Tongue (tissue), 2 donors: Measurements from ENCODE around the gene BICDL2. TPM values are rescaled to one million over a fixed set of nuclear protein-coding genes. Genes with fewer than 3 reads are reported as not detected.
"Not testable (repeated sequence)": the region's sequence is repeated elsewhere in the genome, so short reads cannot be mapped to it uniquely, and the experiment has no call there.

Experiments
- DNase-seq: peaks from one replicate; pipeline ENCODE4 v3.0.0-alpha.2; 2015
- total RNA-seq: library from RNA; depleted of rRNA; stranded (reverse); fragments of >200 nt; gene quantifications from one replicate; pipeline ENCODE4 v1.2.3, GENCODE V29; 2014

BICDL2 gene
- total RNA-seq, result 15.8 TPM

DNA sequence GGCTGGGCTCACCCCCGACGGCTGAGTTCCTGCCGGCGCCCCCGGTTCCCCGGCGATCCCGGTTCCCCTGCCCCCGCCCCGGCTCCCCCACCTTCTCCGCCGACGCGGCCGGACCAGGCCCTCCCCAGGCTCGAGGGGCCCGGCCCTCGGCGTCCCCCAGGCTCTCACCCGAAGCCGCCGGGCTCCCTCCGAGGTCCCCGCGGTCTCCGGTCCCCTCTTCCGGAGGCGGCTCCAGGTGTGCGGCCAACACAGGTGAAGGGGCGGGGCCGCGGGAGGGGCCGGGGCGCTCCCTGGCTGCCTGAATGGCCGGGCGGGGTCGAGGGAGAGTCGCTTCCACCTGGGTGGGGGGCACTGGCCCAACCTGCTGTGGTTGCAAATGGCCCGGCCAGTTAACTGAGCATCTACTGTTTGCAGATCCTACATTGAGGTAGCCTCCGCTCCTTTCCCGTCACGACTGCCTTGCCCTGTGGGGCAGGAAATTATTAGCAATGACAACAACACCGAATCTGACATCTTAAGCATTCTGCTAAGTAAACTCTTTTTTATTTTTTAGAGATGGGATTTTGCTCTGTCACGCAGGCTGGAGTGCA, at the start of gene BICDL2:
BICDL2 (minus strand) TSS at position 219 of the 590 bp plus-strand sequence. CDS start 1,448 bp downstream, outside the sequence.
- no peak for DNase-seq

GRCh38 chr16:3085868-3086595, 49.3 kb upstream of the BICDL2 start:
- no peak for DNase-seq

DNA sequence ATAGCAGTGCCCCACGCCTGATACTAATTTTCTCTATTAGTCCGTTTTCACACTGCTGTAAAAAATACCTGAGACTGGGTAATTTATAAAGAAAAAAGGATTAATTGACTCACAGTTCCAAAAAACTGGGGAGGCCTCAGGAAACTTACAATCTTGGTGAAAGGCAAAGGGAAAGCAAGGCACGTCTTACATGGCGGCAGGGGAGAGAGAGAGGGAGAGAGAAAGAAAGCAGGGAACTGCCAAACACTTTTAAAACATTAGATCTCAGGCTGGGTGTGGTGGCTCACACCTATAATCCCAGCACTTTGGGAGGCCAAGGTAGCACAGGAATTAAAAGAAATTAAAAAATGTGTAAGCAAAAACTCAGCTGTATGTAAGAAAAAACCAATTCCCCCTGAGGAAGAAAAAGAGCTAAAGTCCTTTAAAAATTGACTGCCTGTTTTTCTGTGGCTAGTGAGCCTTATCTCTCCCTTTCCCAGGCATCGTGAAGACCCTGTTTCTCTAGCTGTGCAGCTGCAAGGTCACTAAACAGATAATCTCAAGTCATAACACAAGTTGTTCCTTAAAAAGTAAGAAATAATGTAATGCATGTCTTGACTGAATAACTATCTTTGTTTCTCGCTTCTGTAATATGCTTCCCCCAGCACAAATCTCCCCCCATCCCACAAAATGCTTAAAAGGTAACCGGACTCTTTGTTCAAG, 48.4 kb upstream of the BICDL2 start:
- DNase-seq, result no peak

- no peak for DNase-seq
Measured at GRCh38 chr16:3084491-3084890, 47.7 kb upstream of the BICDL2 start.

DNA sequence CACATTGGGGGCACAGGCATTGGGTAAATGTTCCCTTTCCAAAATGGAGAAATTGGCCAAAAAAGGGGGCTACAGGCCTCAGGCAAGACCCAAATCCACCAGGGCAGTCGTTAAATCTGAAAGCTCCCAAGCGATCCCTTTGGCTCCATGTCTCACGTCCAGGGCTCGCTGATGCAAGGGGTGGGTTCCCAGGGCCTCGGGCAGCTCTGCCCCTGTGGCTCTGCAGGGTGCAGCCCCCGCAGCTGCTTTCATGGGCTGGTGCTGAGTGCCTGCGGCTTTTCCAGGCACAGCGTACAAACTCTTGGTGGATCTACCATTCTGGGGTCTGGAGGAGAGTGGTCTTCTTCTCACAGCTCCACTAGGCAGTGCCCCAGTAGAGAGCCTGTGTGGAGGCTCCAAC, 46.7 kb upstream of the BICDL2 start:
- DNase-seq, result not testable (repeated sequence)

- not testable (repeated sequence) for DNase-seq
Measured at GRCh38 chr16:3081957-3082356, 45.2 kb upstream of the BICDL2 start.

- DNase-seq, result no peak
Measured at GRCh38 chr16:3080024-3080423, 43.3 kb upstream of the BICDL2 start.

- DNase-seq, result no peak
Measured at GRCh38 chr16:3076577-3076976, 39.8 kb upstream of the BICDL2 start.

DNA sequence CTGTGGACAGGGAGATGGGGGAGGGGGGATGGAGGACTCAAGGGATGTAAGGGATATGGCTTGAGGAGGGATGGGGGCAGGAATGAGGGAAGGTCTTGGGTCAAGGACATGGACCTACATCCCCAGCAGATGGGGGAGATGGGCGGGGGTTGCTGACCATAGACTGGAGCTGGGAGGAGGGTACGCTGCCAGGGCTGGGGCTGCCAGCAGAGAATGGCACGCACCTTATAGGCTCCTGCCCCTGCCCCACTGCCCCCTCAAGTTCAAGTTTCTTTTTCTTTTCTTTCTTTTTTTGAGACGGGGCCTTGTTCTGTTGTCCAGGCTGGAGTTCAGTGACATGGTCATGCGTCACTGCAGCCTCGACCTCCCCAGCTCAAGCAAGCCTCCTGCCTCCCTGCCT, 39.2 kb upstream of the BICDL2 start:
- not testable (repeated sequence) for DNase-seq

DNA sequence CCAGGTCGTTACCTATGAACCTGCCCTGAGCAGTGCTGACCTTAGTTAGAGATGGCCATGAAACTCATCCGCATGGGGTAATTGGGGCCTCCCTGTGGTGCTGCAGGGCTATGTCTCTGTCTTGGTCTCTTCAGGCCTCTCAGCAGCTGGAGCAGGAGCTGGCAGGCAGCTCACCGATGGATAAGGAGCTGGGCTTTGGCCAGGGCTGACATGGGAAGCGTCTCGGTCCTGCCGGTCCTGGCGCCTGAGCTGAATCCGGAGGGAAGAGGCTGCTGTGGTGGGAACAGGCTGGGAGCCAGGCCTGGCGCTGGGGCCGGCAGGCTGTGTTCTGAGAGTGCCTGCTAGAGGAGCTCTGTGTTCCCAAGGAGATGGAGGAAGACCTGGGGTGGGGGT, 38.8 kb upstream of the BICDL2 start:
- DNase-seq, result peak; percentile 83

- DNase-seq, result no peak
Measured at GRCh38 chr16:3074860-3075522, 38.2 kb upstream of the BICDL2 start.

- no peak for DNase-seq
Measured at GRCh38 chr16:3073448-3073847, 36.7 kb upstream of the BICDL2 start.

DNA sequence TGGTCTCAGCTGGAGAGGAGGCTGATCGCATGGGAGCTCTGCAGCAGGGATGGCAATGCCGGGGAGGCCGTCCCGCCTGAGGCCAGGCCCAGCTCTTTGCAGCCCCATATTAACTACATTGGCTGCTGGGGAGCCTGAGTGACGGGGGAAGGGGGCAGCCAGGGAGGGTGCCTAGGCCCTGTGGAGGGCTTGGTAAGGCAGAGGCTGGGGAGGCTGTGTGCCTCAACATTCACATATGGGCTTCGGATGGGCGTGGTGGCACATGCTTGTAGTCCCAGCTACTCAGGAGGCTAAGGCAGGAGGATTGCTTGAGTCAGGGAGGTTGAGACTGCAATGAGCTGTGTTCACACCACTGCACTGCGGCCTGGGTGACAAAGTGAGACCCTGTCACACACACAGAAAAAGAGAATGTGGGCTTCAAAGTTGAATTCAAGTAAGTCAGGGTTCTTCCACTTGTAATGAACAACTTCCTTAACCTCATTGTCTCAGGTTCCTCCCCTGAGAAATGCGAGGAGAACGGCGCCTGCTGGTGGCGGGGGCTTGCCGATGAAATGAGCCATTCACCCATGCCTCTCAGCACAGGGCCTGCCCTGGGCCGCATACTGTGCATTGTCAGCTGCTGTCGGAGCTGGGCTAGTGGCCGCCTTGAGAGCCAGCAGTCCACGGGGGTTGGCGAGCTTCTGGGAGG, 36.0 kb upstream of the BICDL2 start:
- not testable (repeated sequence) for DNase-seq

- DNase-seq, result not testable (repeated sequence)
Measured at GRCh38 chr16:3072148-3072547, 35.4 kb upstream of the BICDL2 start.

- no peak for DNase-seq
Measured at GRCh38 chr16:3071655-3072054, 34.9 kb upstream of the BICDL2 start.

GRCh38 chr16:3070608-3071111, 33.9 kb upstream of the BICDL2 start:
- DNase-seq, result no peak

DNA sequence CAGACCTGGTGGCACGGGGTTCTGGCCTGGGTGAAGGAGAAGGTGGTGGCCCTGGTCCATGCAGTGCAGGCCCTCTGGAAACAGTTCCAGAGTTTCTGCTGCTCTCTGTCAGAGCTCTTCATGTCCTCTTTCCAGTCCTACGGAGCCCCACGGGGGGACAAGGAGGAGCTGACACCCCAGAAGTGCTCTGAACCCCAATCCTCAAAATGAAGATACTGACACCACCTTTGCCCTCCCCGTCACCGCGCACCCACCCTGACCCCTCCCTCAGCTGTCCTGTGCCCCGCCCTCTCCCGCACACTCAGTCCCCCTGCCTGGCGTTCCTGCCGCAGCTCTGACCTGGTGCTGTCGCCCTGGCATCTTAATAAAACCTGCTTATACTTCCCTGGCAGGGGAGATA, 32.4 kb upstream of the BICDL2 start:
- not testable (repeated sequence) for DNase-seq

- DNase-seq, result no peak
Measured at GRCh38 chr16:3068487-3068886, 31.7 kb upstream of the BICDL2 start.

DNA sequence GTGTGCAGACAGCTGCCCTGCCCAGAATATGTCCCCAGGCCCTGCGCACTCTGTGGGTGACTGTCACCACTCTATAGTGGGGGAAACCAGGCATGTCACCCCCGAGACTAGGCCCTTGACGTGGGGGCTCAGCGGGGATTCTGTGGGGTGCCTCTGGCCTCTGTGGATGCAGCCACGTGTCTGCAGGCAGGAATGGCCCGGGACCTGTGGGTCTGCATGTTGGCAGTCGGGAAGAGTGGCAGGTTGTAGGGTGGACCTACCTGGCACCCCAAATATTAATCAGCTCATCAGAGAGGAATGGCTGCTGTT, 29.6 kb upstream of the BICDL2 start:
- DNase-seq, result no peak

DNA sequence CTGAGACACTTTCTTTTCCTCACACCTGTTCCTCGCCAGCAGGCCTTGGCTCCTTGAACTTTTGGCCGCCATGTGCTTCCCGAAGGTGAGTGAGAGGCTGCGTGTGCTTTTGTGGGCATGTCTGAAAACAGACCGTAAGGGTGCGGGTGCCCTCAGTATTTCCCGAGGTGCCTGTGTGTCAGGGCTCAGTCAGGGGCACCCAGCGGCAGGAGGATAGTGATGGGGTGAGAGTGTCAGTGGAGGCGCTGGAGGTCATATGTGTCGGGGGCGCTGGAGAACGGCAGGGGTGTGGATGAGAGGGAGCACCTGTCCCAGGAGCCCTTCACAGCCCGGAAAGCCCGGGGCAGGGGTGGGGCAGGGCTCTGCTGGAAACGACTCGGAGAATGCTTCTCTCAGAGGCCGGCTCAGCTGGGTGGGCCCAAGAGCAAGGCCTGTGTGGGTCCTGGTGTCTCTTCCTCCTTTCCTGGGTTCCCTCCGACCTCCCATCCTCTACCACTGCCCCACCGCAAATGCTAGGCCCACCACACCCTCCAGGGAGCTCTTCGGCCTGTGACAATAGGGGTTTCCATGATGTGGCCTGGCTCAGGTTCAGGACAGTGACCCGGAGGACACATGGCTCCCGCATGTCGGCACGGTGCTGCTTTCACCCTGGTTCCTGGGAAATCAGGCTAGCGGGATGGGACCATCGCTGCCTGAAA, 29.1 kb upstream of the BICDL2 start:
- DNase-seq, result no peak

DNA sequence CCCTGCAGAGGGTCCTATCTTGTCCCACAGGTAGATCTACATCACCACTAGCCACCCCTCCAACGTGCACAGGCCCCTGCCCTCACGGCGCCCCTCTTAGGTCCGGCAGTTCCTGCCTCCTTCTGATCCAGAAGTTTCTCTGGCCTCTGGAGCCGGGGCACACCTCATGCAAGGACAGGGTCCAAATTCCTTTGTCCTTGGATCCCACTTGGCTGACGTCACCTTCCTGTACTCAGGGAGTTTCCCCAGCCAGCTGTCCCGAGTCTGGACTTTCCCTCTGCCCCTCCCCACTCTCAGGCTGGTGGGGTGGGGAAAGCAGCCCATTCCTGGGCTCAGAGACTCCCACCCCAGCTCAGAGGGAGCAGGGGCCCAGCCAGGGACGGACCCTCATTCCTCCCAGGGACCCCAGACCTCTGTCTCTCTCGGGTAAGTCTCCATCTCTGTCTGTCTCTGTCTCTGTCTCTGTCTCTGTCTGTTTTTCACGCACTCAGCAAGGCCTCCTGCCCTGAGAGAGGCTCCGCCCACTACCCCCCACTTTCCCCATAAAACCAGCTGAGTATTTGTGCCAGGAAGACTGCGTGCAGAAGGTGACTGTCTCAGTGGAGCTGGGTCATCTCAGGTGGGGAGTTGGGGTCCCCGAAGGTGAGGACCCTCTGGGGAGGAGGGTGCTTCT, 28.5 kb upstream of the BICDL2 start, which contains the start of gene IL32:
IL32 (plus strand) TSS at position 572 of the 673 bp plus-strand sequence. CDS start 172 bp downstream, outside the sequence.
- peak; percentile 86 for DNase-seq
